ENCODE data around the gene CACNG8.
"Not testable (repeated sequence)": the region's sequence is repeated elsewhere in the genome, so short reads cannot be mapped to it uniquely, and the experiment has no call there.

CACNG8 gene

GRCh38 chr19:53962887-53963431, at the start of gene CACNG8:
Gene CACNG8 (plus strand): TSS chr19:53962937.
- no peak for DNase-seq (ENCODE audit: low read depth in 1 of 2, low spot score in 1 of 2)

- DNase-seq (ENCODE audit: low read depth in 1 of 2, low spot score in 1 of 2), result no peak
Measured at GRCh38 chr19:53915000-53915399, 47.7 kb upstream of the CACNG8 start.

GRCh38 chr19:53916004-53916403, 46.7 kb upstream of the CACNG8 start:
- no peak for DNase-seq (ENCODE audit: low read depth in 1 of 2, low spot score in 1 of 2)

GRCh38 chr19:53917356-53917755, 45.4 kb upstream of the CACNG8 start:
- DNase-seq (ENCODE audit: low read depth in 1 of 2, low spot score in 1 of 2), result no peak

- no peak for DNase-seq (ENCODE audit: low read depth in 1 of 2, low spot score in 1 of 2)
Measured at GRCh38 chr19:53927739-53928138, 35.0 kb upstream of the CACNG8 start.

- DNase-seq (ENCODE audit: low read depth in 1 of 2, low spot score in 1 of 2), result no peak
Measured at GRCh38 chr19:53936029-53936428, 26.7 kb upstream of the CACNG8 start.

GRCh38 chr19:53942001-53942786, 20.5 kb upstream of the CACNG8 start:
- no peak for DNase-seq (ENCODE audit: low read depth in 1 of 2, low spot score in 1 of 2)

GRCh38 chr19:53944416-53944815, 18.3 kb upstream of the CACNG8 start:
- DNase-seq (ENCODE audit: low read depth in 1 of 2, low spot score in 1 of 2), result no peak

GRCh38 chr19:53944933-53945332, 17.8 kb upstream of the CACNG8 start:
- no peak for DNase-seq (ENCODE audit: low read depth in 1 of 2, low spot score in 1 of 2)

GRCh38 chr19:53945441-53945840, 17.3 kb upstream of the CACNG8 start:
- DNase-seq (ENCODE audit: low read depth in 1 of 2, low spot score in 1 of 2), result no peak

- DNase-seq (ENCODE audit: low read depth in 1 of 2, low spot score in 1 of 2), result no peak
Measured at GRCh38 chr19:53945998-53946397, 16.7 kb upstream of the CACNG8 start.

- no peak for DNase-seq (ENCODE audit: low read depth in 1 of 2, low spot score in 1 of 2)
Measured at GRCh38 chr19:53947624-53948023, 15.1 kb upstream of the CACNG8 start.

- not testable (repeated sequence) for DNase-seq (ENCODE audit: low read depth in 1 of 2, low spot score in 1 of 2)
Measured at GRCh38 chr19:53948611-53949010, 14.1 kb upstream of the CACNG8 start.

GRCh38 chr19:53951436-53951835, 11.3 kb upstream of the CACNG8 start:
- DNase-seq (ENCODE audit: low read depth in 1 of 2, low spot score in 1 of 2), result no peak

GRCh38 chr19:53951947-53952346, 10.8 kb upstream of the CACNG8 start:
- no peak for DNase-seq (ENCODE audit: low read depth in 1 of 2, low spot score in 1 of 2)

GRCh38 chr19:53953383-53953782, 9.4 kb upstream of the CACNG8 start:
- no peak for DNase-seq (ENCODE audit: low read depth in 1 of 2, low spot score in 1 of 2)

- no peak for DNase-seq (ENCODE audit: low read depth in 1 of 2, low spot score in 1 of 2)
Measured at GRCh38 chr19:53957448-53958167, 5.1 kb upstream of the CACNG8 start.

GRCh38 chr19:53958168-53958571, 4.6 kb upstream of the CACNG8 start:
- DNase-seq (ENCODE audit: low read depth in 1 of 2, low spot score in 1 of 2), result no peak

- no peak for DNase-seq (ENCODE audit: low read depth in 1 of 2, low spot score in 1 of 2)
Measured at GRCh38 chr19:53958823-53959757, 3.6 kb upstream of the CACNG8 start.

- no peak for DNase-seq (ENCODE audit: low read depth in 1 of 2, low spot score in 1 of 2)
Measured at GRCh38 chr19:53960187-53960586, 2.5 kb upstream of the CACNG8 start.

- DNase-seq (ENCODE audit: low read depth in 1 of 2, low spot score in 1 of 2), result no peak
Measured at GRCh38 chr19:53960886-53961285, 1.9 kb upstream of the CACNG8 start.
